Nephron (organoid): ENCODE measurements around the gene ROBO1.

Source experiments
- H3K27ac Mint-ChIP-seq, 3 experiments: 2 replicates each; pipeline ENCODE4 v1.8.0; 2020; ENCODE audit warnings: mixed read lengths in 3 of 3, mild to moderate bottlenecking in 2 of 3, moderate library complexity in 1 of 3
- H3K27me3 Mint-ChIP-seq: 2 replicates; pipeline ENCODE4 v1.8.0; 2021; ENCODE audit warnings: low read depth, mild to moderate bottlenecking, moderate library complexity, mixed read lengths
- H3K36me3 Mint-ChIP-seq: 2 replicates; pipeline ENCODE4 v1.8.0; 2020; ENCODE audit warnings: low read depth, mixed read lengths
- H3K4me1 Mint-ChIP-seq: 2 replicates; pipeline ENCODE4 v1.8.0; 2020; ENCODE audit warnings: mixed read lengths
- H3K4me3 Mint-ChIP-seq, 3 experiments: 2 replicates each; pipeline ENCODE4 v1.8.0; 2020; ENCODE audit warnings: mild to moderate bottlenecking in 3 of 3, mixed read lengths in 3 of 3, moderate library complexity in 2 of 3
- H3K9me3 Mint-ChIP-seq: 2 replicates; pipeline ENCODE4 v1.8.0; 2020; ENCODE audit warnings: mixed read lengths
- CTCF ChIP-seq, 3 experiments: fragments of 200-600 bp; sonication (generic); IDR thresholded peaks; one replicate each; pipeline ENCODE4 v1.5.0; 2021; ENCODE audit warnings: antibody characterized with exemption in 3 of 3; ENCODE audit not compliant: unreplicated experiment in 3 of 3

The ROBO1 gene

GRCh38 chr3:78857494-78858111 lies 910.2 kb downstream of the ROBO1 start:
- Mint-ChIP-seq H3K27ac (peak overlapping the region; percentile 33 to 80 (median 66)), H3K27me3 (no peaks in the 10 kb centered on the region), H3K9me3 (peaks cover 3% of the 10 kb centered on the region), H3K4me1 (peaks cover 30% of the 10 kb centered on the region), H3K4me3 (no peak overlapping the region), H3K36me3 (peaks cover 11% of the 10 kb centered on the region)
- TF ChIP-seq CTCF (IDR thresholded peaks at IDR 0.05; ENCODE audit: unreplicated experiment in 3 of 3), result no peak

GRCh38 chr3:78856164-78856563 lies 911.6 kb downstream of the ROBO1 start:
- TF ChIP-seq CTCF (IDR thresholded peaks at IDR 0.05; ENCODE audit: unreplicated experiment in 3 of 3), result no peak
- Mint-ChIP-seq H3K27me3 (no peaks in the 10 kb centered on the region), H3K4me3 (no peak overlapping the region), H3K27ac (peak overlapping the region; percentile 65 to 85 (median 70)), H3K36me3 (peaks cover 12% of the 10 kb centered on the region), H3K4me1 (peaks cover 26% of the 10 kb centered on the region), H3K9me3 (peaks cover under 1% of the 10 kb centered on the region)

GRCh38 chr3:78855190-78855589 lies 912.6 kb downstream of the ROBO1 start:
- H3K4me1 Mint-ChIP-seq, result peaks cover 26% of the 10 kb centered on the region
- peak overlapping the region in 1 of 3 experiments; percentile 34 for H3K4me3 Mint-ChIP-seq
- H3K27ac Mint-ChIP-seq, result peak overlapping the region; percentile 70 to 85 (median 82)
- TF ChIP-seq CTCF (IDR thresholded peaks at IDR 0.05; ENCODE audit: unreplicated experiment in 3 of 3), result no peak
- H3K36me3 Mint-ChIP-seq, result peaks cover 12% of the 10 kb centered on the region
- no peaks in the 10 kb centered on the region for H3K27me3 Mint-ChIP-seq
- H3K9me3 Mint-ChIP-seq, result no peaks in the 10 kb centered on the region

- Mint-ChIP-seq H3K27me3 (no peaks in the 10 kb centered on the region), H3K27ac (peak overlapping the region in 1 of 3 experiments; percentile 38), H3K4me3 (no peak overlapping the region), H3K4me1 (peaks cover 31% of the 10 kb centered on the region), H3K36me3 (peaks cover 7% of the 10 kb centered on the region), H3K9me3 (no peaks in the 10 kb centered on the region)
- TF ChIP-seq CTCF (IDR thresholded peaks at IDR 0.05; ENCODE audit: unreplicated experiment in 3 of 3), result no peak
Observed at GRCh38 chr3:78848392-78849288, 919.2 kb downstream of the ROBO1 start.

- Mint-ChIP-seq H3K4me1 (peaks cover 31% of the 10 kb centered on the region), H3K27me3 (no peaks in the 10 kb centered on the region), H3K36me3 (peaks cover 1% of the 10 kb centered on the region), H3K27ac (no peak overlapping the region), H3K9me3 (no peaks in the 10 kb centered on the region), H3K4me3 (no peak overlapping the region)
- TF ChIP-seq CTCF (IDR thresholded peaks at IDR 0.05; ENCODE audit: unreplicated experiment in 3 of 3), result no peak
Observed at GRCh38 chr3:78847603-78848002, 920.2 kb downstream of the ROBO1 start.
